Parathyroid adenoma (tissue), 2 donors: ENCODE measurements around the gene ACAP1.

Experiments used
- H2AFZ ChIP-seq: fragments of 300-600 bp; sonication (generic); one replicate; pipeline ENCODE4 v1.7.0; 2017; ENCODE audit warnings: antibody characterized with exemption, mild to moderate bottlenecking
- H3K27ac ChIP-seq: fragments of 300-600 bp; sonication (generic); one replicate; pipeline ENCODE4 v1.7.0; 2017
- H3K27me3 ChIP-seq: fragments of 300-600 bp; sonication (generic); one replicate; pipeline ENCODE4 v1.7.0; 2017; ENCODE audit warnings: low read length; ENCODE audit not compliant: control insufficient read depth, insufficient read depth
- H3K36me3 ChIP-seq: fragments of 300-600 bp; sonication (generic); one replicate; pipeline ENCODE4 v1.7.0; 2017; ENCODE audit warnings: low read length; ENCODE audit not compliant: control insufficient read depth, insufficient read depth
- H3K4me1 ChIP-seq: fragments of 300-600 bp; sonication (generic); one replicate; pipeline ENCODE4 v1.7.0; 2017; ENCODE audit warnings: control low read depth
- H3K4me2 ChIP-seq: fragments of 300-600 bp; sonication (generic); one replicate; pipeline ENCODE4 v1.7.0; 2017; ENCODE audit warnings: low read length
- H3K4me3 ChIP-seq: fragments of 300-600 bp; sonication (generic); one replicate; pipeline ENCODE4 v1.7.0; 2017; ENCODE audit warnings: low read depth, low read length
- H3K79me2 ChIP-seq: fragments of 300-600 bp; sonication (generic); one replicate; pipeline ENCODE4 v1.7.0; 2017; ENCODE audit warnings: control low read depth
- H3K9ac ChIP-seq: fragments of 300-600 bp; sonication (generic); one replicate; pipeline ENCODE4 v1.7.0; 2017; ENCODE audit warnings: mild to moderate bottlenecking
- H3K9me3 ChIP-seq: fragments of 300-600 bp; sonication (generic); one replicate; pipeline ENCODE4 v1.7.0; 2017; ENCODE audit warnings: low read length; ENCODE audit not compliant: control insufficient read depth
- TF ChIP-seq, protein P1 (sequence below): fragments of 300-600 bp; sonication (generic); IDR thresholded peaks from one replicate; pipeline ENCODE4 v1.7.0; 2017; ENCODE audit warnings: antibody characterized with exemption, mild to moderate bottlenecking
- donor health status: primary hyperparathyroidism.

The ACAP1 gene

GRCh38 chr17:7292194-7292593 is 44.1 kb upstream of the ACAP1 start:
- Histone ChIP-seq H3K9ac (no peak overlapping the region), H3K36me3 (no peaks in the 10 kb centered on the region), H3K27me3 (no peaks in the 10 kb centered on the region), H2AFZ (no peak overlapping the region), H3K4me3 (no peak overlapping the region), H3K4me1 (peaks cover 13% of the 10 kb centered on the region), H3K4me2 (no peak overlapping the region), H3K9me3 (no peaks in the 10 kb centered on the region), H3K79me2 (no peaks in the 10 kb centered on the region), H3K27ac (no peak overlapping the region)
- TF ChIP-seq, protein P1, sequence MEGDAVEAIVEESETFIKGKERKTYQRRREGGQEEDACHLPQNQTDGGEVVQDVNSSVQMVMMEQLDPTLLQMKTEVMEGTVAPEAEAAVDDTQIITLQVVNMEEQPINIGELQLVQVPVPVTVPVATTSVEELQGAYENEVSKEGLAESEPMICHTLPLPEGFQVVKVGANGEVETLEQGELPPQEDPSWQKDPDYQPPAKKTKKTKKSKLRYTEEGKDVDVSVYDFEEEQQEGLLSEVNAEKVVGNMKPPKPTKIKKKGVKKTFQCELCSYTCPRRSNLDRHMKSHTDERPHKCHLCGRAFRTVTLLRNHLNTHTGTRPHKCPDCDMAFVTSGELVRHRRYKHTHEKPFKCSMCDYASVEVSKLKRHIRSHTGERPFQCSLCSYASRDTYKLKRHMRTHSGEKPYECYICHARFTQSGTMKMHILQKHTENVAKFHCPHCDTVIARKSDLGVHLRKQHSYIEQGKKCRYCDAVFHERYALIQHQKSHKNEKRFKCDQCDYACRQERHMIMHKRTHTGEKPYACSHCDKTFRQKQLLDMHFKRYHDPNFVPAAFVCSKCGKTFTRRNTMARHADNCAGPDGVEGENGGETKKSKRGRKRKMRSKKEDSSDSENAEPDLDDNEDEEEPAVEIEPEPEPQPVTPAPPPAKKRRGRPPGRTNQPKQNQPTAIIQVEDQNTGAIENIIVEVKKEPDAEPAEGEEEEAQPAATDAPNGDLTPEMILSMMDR = no peak

DNA sequence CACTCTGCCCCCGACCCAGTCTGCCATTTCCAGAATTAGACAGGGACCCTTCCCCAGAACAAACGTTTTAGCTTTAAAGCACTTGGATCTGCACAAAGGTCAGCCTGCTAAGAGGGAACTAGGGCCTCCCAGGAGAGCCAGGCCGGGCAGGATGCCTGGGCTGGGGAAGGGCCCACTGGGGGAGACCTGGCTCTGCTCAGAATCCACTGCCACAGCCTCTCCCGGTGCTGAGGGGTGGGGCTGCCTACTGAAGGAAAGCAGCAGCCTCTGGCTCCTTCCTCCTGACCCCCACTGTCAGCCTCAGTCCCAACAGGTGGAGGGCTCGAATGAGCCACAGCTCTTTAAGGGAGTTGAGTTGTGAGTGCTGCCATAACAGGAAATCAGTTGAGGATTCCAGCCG is 43.6 kb upstream of the ACAP1 start:
- no peaks in the 10 kb centered on the region for H3K36me3 ChIP-seq
- H3K4me2 ChIP-seq = no peak overlapping the region
- H3K27ac ChIP-seq = no peak overlapping the region
- no peaks in the 10 kb centered on the region for H3K27me3 ChIP-seq
- TF ChIP-seq, protein P1 = no peak
- no peaks in the 10 kb centered on the region for H3K79me2 ChIP-seq
- H3K9ac ChIP-seq = no peak overlapping the region
- no peak overlapping the region for H2AFZ ChIP-seq
- no peaks in the 10 kb centered on the region for H3K9me3 ChIP-seq
- H3K4me1 ChIP-seq = peaks cover 13% of the 10 kb centered on the region
- H3K4me3 ChIP-seq = no peak overlapping the region

GRCh38 chr17:7293159-7293558 is 43.2 kb upstream of the ACAP1 start:
- Histone ChIP-seq H3K4me1 (peaks cover 13% of the 10 kb centered on the region), H3K27ac (no peak overlapping the region), H2AFZ (no peak overlapping the region), H3K79me2 (no peaks in the 10 kb centered on the region), H3K4me2 (no peak overlapping the region), H3K36me3 (no peaks in the 10 kb centered on the region), H3K9me3 (no peaks in the 10 kb centered on the region), H3K4me3 (no peak overlapping the region), H3K27me3 (no peaks in the 10 kb centered on the region), H3K9ac (no peak overlapping the region)
- TF ChIP-seq, protein P1 = no peak

DNA sequence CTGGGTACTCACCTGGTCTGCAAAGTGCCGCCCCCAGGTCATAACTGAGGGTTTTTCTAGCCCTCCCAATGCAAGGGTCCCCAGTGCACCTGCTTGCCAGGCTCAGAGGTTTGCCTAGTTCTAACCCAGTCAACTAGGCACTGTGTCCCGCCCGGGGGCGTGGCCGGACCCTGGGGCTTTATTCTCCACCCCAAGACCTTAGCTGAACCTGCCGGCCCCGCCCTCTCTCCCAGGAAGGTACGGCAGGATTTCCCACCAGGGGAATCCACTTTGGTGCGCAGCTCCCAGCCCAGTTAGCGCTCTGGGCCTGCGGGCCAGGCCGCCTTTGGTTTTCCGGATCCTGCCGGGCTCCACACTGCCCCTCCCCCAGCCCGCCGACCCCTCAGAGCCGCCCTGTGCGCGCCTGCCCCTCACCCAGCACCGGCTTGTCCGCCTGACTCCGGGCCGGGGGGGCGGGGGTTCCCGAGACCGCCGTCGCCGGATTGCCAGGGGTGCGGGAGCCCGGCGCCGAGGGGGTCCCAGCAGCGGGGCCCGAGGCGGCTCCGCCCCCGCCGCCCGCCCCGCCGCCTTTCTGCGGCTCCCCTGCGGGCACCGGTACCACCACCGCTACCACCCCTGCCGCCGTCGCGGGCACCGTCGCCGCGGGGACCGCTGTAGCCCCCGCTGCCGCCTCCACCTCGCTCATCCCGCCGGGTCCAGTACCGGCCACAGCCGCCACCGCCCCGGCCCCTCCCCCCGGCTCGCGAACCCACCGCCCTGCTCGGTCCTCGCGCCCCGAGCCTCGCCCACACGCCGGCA is 42.3 kb upstream of the ACAP1 start:
- Histone ChIP-seq H3K36me3 (no peaks in the 10 kb centered on the region), H3K4me1 (peaks cover 13% of the 10 kb centered on the region), H3K27ac (no peak overlapping the region), H3K27me3 (no peaks in the 10 kb centered on the region), H3K4me3 (no peak overlapping the region), H2AFZ (peak overlapping the region; percentile 65), H3K79me2 (no peaks in the 10 kb centered on the region), H3K4me2 (peak overlapping the region; percentile 63), H3K9me3 (no peaks in the 10 kb centered on the region), H3K9ac (no peak overlapping the region)
- TF ChIP-seq, protein P1 = no peak
